HepG2 (cell line): ENCODE data around the gene SPATA33.

ENCODE experiments used
- CAMTA2 ChIP-seq: sonication (generic); formaldehyde crosslinking; IDR thresholded peaks from 2 replicates; pipeline ENCODE4 v1.4.0; 2020; ENCODE audit warnings: mild to moderate bottlenecking, missing genetic modification reagents, borderline replicate concordance
- CTCF ChIP-seq: sonication (generic); formaldehyde crosslinking; IDR thresholded peaks from 2 replicates; pipeline ENCODE4 v1.5.0; 2020; ENCODE audit warnings: mild to moderate bottlenecking, missing genetic modification reagents, moderate library complexity
- NFYB ChIP-seq: sonication (generic); formaldehyde crosslinking; IDR thresholded peaks from 2 replicates; pipeline ENCODE4 v1.4.0; 2020; ENCODE audit warnings: missing genetic modification reagents
- NR2C2 ChIP-seq: sonication (generic); formaldehyde crosslinking; IDR thresholded peaks from 2 replicates; pipeline ENCODE4 v1.4.0; 2020; ENCODE audit warnings: missing genetic modification reagents, mild to moderate bottlenecking, moderate library complexity, borderline replicate concordance
- SP4 ChIP-seq: sonication (generic); formaldehyde crosslinking; IDR thresholded peaks from 2 replicates; pipeline ENCODE4 v1.8.1; 2023; ENCODE audit warnings: mild to moderate bottlenecking, missing genetic modification reagents
- ZNF17 ChIP-seq: sonication (generic); formaldehyde crosslinking; IDR thresholded peaks from 2 replicates; pipeline ENCODE4 v1.5.0; 2020; ENCODE audit warnings: mild to moderate bottlenecking, missing genetic modification reagents
- ZNF691 ChIP-seq: sonication (generic); formaldehyde crosslinking; IDR thresholded peaks from 2 replicates; pipeline ENCODE4 v1.4.0; 2020; ENCODE audit warnings: missing genetic modification reagents, low read depth, mild to moderate bottlenecking, borderline replicate concordance

- TF ChIP-seq ZNF691 (CRISPR knock-in tag), result no peak
- no peak for TF ChIP-seq CTCF (CRISPR knock-in tag)
- no peak for TF ChIP-seq NFYB
- no peak for TF ChIP-seq NR2C2 (CRISPR knock-in tag)
- no peak for TF ChIP-seq SP4 (CRISPR knock-in tag)
- TF ChIP-seq ZNF17 (CRISPR knock-in tag), result no peak
- no peak for TF ChIP-seq CAMTA2 (CRISPR knock-in tag)
Measured at GRCh38 chr16:89709716-89710432, 52.2 kb downstream of the SPATA33 start.
